ENCODE measurements around the gene GPR162.

- TF ChIP-seq POLR2A (IDR thresholded peaks at IDR 0.05): no peak
- no peak for TF ChIP-seq CTCF (IDR thresholded peaks at IDR 0.05 in 8 of 11, conservative IDR thresholded peaks at IDR 0.05 in 3 of 11)
- no peak for TF ChIP-seq POLR2AphosphoS5 (IDR thresholded peaks at IDR 0.05)
Measured at GRCh38 chr12:6807170-6807569, 14.5 kb upstream of the GPR162 start.
